Measurements from ENCODE around the gene GDPD3.

The GDPD3 gene

GRCh38 chr16:30144017-30144416, 30.7 kb upstream of the GDPD3 start:
- H3K27me3 ChIP-seq (ENCODE audit: control insufficient read depth, insufficient read depth, low read length): no peaks in the 10 kb centered on the region
- no peak overlapping the region for H3K4me3 ChIP-seq (ENCODE audit: low read depth, low read length)
- TF ChIP-seq CTCF (IDR thresholded peaks at IDR 0.05): no peak
- H3K4me2 ChIP-seq (ENCODE audit: low read length): no peak overlapping the region
- H2AFZ ChIP-seq: no peak overlapping the region
- H3K9me3 ChIP-seq (ENCODE audit: control insufficient read depth, low read length): no peaks in the 10 kb centered on the region
- H3K36me3 ChIP-seq (ENCODE audit: control insufficient read depth, insufficient read depth, low read length): no peaks in the 10 kb centered on the region
- H3K79me2 ChIP-seq: no peaks in the 10 kb centered on the region
- H3K4me1 ChIP-seq: no peaks in the 10 kb centered on the region
- no peak overlapping the region for H3K27ac ChIP-seq
- H3K9ac ChIP-seq: no peak overlapping the region

GRCh38 chr16:30143347-30143702, 30.0 kb upstream of the GDPD3 start:
- Histone ChIP-seq H3K4me2 (ENCODE audit: low read length) (no peak overlapping the region), H3K27ac (no peak overlapping the region), H2AFZ (no peak overlapping the region), H3K9me3 (ENCODE audit: control insufficient read depth, low read length) (no peaks in the 10 kb centered on the region), H3K4me3 (ENCODE audit: low read depth, low read length) (no peak overlapping the region), H3K79me2 (no peaks in the 10 kb centered on the region), H3K36me3 (ENCODE audit: control insufficient read depth, insufficient read depth, low read length) (no peaks in the 10 kb centered on the region), H3K4me1 (no peaks in the 10 kb centered on the region), H3K27me3 (ENCODE audit: control insufficient read depth, insufficient read depth, low read length) (no peaks in the 10 kb centered on the region), H3K9ac (no peak overlapping the region)
- TF ChIP-seq CTCF (IDR thresholded peaks at IDR 0.05): no peak

GRCh38 chr16:30142672-30143346, 29.5 kb upstream of the GDPD3 start:
- no peaks in the 10 kb centered on the region for H3K27me3 ChIP-seq (ENCODE audit: control insufficient read depth, insufficient read depth, low read length)
- no peak overlapping the region for H2AFZ ChIP-seq
- no peak overlapping the region for H3K27ac ChIP-seq
- H3K4me3 ChIP-seq (ENCODE audit: low read depth, low read length): no peak overlapping the region
- peak; percentile 12 for TF ChIP-seq CTCF (IDR thresholded peaks at IDR 0.05)
- H3K9ac ChIP-seq: no peak overlapping the region
- H3K9me3 ChIP-seq (ENCODE audit: control insufficient read depth, low read length): no peaks in the 10 kb centered on the region
- H3K36me3 ChIP-seq (ENCODE audit: control insufficient read depth, insufficient read depth, low read length): no peaks in the 10 kb centered on the region
- no peaks in the 10 kb centered on the region for H3K79me2 ChIP-seq
- H3K4me2 ChIP-seq (ENCODE audit: low read length): no peak overlapping the region
- no peaks in the 10 kb centered on the region for H3K4me1 ChIP-seq

- Histone ChIP-seq H2AFZ (no peak overlapping the region), H3K9ac (no peak overlapping the region), H3K27me3 (ENCODE audit: control insufficient read depth, insufficient read depth, low read length) (no peaks in the 10 kb centered on the region), H3K9me3 (ENCODE audit: control insufficient read depth, low read length) (no peaks in the 10 kb centered on the region), H3K4me3 (ENCODE audit: low read depth, low read length) (no peak overlapping the region), H3K27ac (no peak overlapping the region), H3K79me2 (no peaks in the 10 kb centered on the region), H3K4me1 (no peaks in the 10 kb centered on the region), H3K4me2 (ENCODE audit: low read length) (no peak overlapping the region), H3K36me3 (ENCODE audit: control insufficient read depth, insufficient read depth, low read length) (no peaks in the 10 kb centered on the region)
- no peak for TF ChIP-seq CTCF (IDR thresholded peaks at IDR 0.05)
These were observed 28.4 kb upstream of the GDPD3 start for GRCh38 chr16:30141750-30142149.

Measured in parathyroid adenoma (tissue), 2 donors.